H1 (cell line): Measurements from ENCODE around the gene CDK5. TPM values are rescaled to one million over a fixed set of nuclear protein-coding genes. Genes with fewer than 3 reads are reported as not detected.

ENCODE experiments used
- CTCF ChIA-PET: fragments of 300-600 bp; sonication (Branson Sonifier 250); formaldehyde crosslinking; loops from one replicate; lab custom pipeline; 2021; ENCODE audit not compliant: partially characterized antibody; lab: Charles Lee
- POLR2A ChIA-PET: fragments of 300-600 bp; sonication (Branson Sonifier 250); formaldehyde crosslinking; loops from one replicate; lab custom pipeline; 2021; ENCODE audit warnings: inconsistent platforms; ENCODE audit not compliant: partially characterized antibody; lab: Charles Lee
- DNase-seq, 2 experiments: peaks; one replicate each; pipeline versions ENCODE4 v3.0.0 to v3.0.0-alpha.2; 2010 to 2022; ENCODE audit warnings: low spot score in 2 of 2, low read depth in 1 of 2, mixed read lengths in 1 of 2
- FAIRE-seq: peaks from 2 replicates; lab custom pipeline; 2011; peaks lifted over from hg19 to GRCh38; lab: Jason Lieb, UNC
- H2AFZ ChIP-seq: 2 replicates; pipeline ENCODE4 v1.8.1; 2012; ENCODE audit warnings: low read length, inconsistent platforms
- H2AK5ac ChIP-seq: 2 replicates; pipeline ENCODE4 v1.6.1; 2013; ENCODE audit warnings: low read depth, low read length
- H2BK120ac ChIP-seq: replicated peaks from 2 replicates; pipeline ENCODE3; 2013; ENCODE audit warnings: low read depth, low read length, inconsistent platforms
- H2BK12ac ChIP-seq: 2 replicates; pipeline ENCODE4 v1.6.1; 2013; ENCODE audit warnings: low read depth, low read length
- H2BK15ac ChIP-seq: 2 replicates; pipeline ENCODE4 v1.6.1; 2013; ENCODE audit warnings: low read length
- H2BK20ac ChIP-seq: 2 replicates; pipeline ENCODE4 v1.6.1; 2013; ENCODE audit warnings: low read length
- H2BK5ac ChIP-seq: 2 replicates; pipeline ENCODE4 v1.6.1; 2013; ENCODE audit warnings: low read depth, low read length
- H3K14ac ChIP-seq: 2 replicates; pipeline ENCODE4 v1.6.1; 2013; ENCODE audit warnings: inconsistent platforms; ENCODE audit not compliant: insufficient read length
- H3K18ac ChIP-seq: 2 replicates; pipeline ENCODE4 v1.6.1; 2013; ENCODE audit warnings: low read length; ENCODE audit errors: extremely low read depth
- H3K23ac ChIP-seq: 2 replicates; pipeline ENCODE4 v1.6.1; 2013; ENCODE audit warnings: inconsistent platforms; ENCODE audit not compliant: insufficient read length
- H3K23me2 ChIP-seq: 2 replicates; pipeline ENCODE4 v1.6.1; 2013; ENCODE audit warnings: low read depth, low read length
- H3K27ac ChIP-seq: 2 replicates; pipeline ENCODE4 v1.6.1; 2011; ENCODE audit warnings: low read depth, low read length, inconsistent platforms
- H3K27me3 ChIP-seq, 4 experiments: replicated peaks in 1 of 4; 1 replicate in 1 of 4; 2 replicates in 3 of 4; pipeline versions ENCODE4 v1.6.1 to v1.8.1; 2011 to 2013; ENCODE audit warnings: low read length in 3 of 4, mild to moderate bottlenecking in 3 of 4, inconsistent platforms in 2 of 4, mixed read lengths in 2 of 4, moderate library complexity in 1 of 4; ENCODE audit not compliant: control insufficient read depth in 3 of 4, insufficient read depth in 3 of 4; ENCODE audit errors: extremely low read depth in 1 of 4
- H3K36me3 ChIP-seq, 4 experiments: 2 replicates each; pipeline versions ENCODE4 v1.6.1 to v1.8.1; 2011 to 2013; ENCODE audit warnings: mild to moderate bottlenecking in 4 of 4, low read length in 3 of 4, moderate library complexity in 2 of 4, control low read depth in 1 of 4, inconsistent platforms in 1 of 4; ENCODE audit not compliant: insufficient read depth in 4 of 4, control insufficient read depth in 2 of 4
- H3K4ac ChIP-seq: replicated peaks from 2 replicates; pipeline ENCODE3; 2013; ENCODE audit warnings: low read length, low read depth, mixed read lengths, inconsistent platforms; ENCODE audit not compliant: insufficient read length
- H3K4me1 ChIP-seq, 4 experiments: replicated peaks in 1 of 4; 1 replicate in 1 of 4; 2 replicates in 3 of 4; pipeline versions ENCODE4 v1.6.1 to v1.8.1; 2011 to 2013; ENCODE audit warnings: low read length in 3 of 4, inconsistent platforms in 2 of 4, mixed read lengths in 1 of 4; ENCODE audit not compliant: insufficient read depth in 4 of 4, control insufficient read depth in 3 of 4
- H3K4me2 ChIP-seq, 2 experiments: 2 replicates each; pipeline versions ENCODE4 v1.6.1 to v1.8.1; 2011 to 2013; ENCODE audit warnings: low read depth in 2 of 2, low read length in 2 of 2, control low read depth in 1 of 2, inconsistent platforms in 1 of 2, mild to moderate bottlenecking in 1 of 2; ENCODE audit not compliant: insufficient read depth in 1 of 2
- H3K4me3 ChIP-seq, 4 experiments: fragments of 200-600, 300-600 bp in 1 of 4; sonication (generic), shearing (Covaris generic), sonication (Bioruptor Twin) in 1 of 4; 2 replicates each; pipeline versions ENCODE4 v1.5.1 to v1.8.1; 2011 to 2016; ENCODE audit warnings: low read length in 4 of 4, low read depth in 3 of 4, control low read depth in 2 of 4, inconsistent platforms in 2 of 4, mild to moderate bottlenecking in 2 of 4, mixed read lengths in 1 of 4, moderate library complexity in 1 of 4; ENCODE audit not compliant: insufficient read depth in 2 of 4; ENCODE audit errors: extremely low read depth in 1 of 4
- H3K56ac ChIP-seq: replicated peaks from 2 replicates; pipeline ENCODE3; 2013; ENCODE audit warnings: low read depth, mild to moderate bottlenecking, mixed read lengths, low read length, inconsistent platforms; ENCODE audit not compliant: insufficient read length
- H3K79me1 ChIP-seq: 2 replicates; pipeline ENCODE4 v1.6.1; 2013; ENCODE audit warnings: low read depth, low read length, control low read depth
- H3K79me2 ChIP-seq, 2 experiments: 2 replicates each; pipeline versions ENCODE4 v1.6.1 to v1.8.1; 2012 to 2013; ENCODE audit warnings: low read length in 2 of 2, mild to moderate bottlenecking in 2 of 2, inconsistent platforms in 1 of 2; ENCODE audit not compliant: insufficient read depth in 2 of 2, control insufficient read depth in 1 of 2
- H3K9ac ChIP-seq, 4 experiments: replicated peaks in 1 of 4; 1 replicate in 1 of 4; 2 replicates in 3 of 4; pipeline versions ENCODE4 v1.6.1 to v1.8.1; 2011 to 2013; ENCODE audit warnings: low read depth in 3 of 4, low read length in 3 of 4, control low read depth in 2 of 4, mild to moderate bottlenecking in 2 of 4, moderate library complexity in 2 of 4, inconsistent platforms in 1 of 4; ENCODE audit errors: extremely low read depth in 1 of 4
- H3K9me3 ChIP-seq, 2 experiments: 2 replicates each; pipeline versions ENCODE4 v1.6.1 to v1.8.1; 2012 to 2013; ENCODE audit warnings: mild to moderate bottlenecking in 2 of 2, moderate library complexity in 2 of 2, control low read depth in 1 of 2, inconsistent platforms in 1 of 2, low read depth in 1 of 2, low read length in 1 of 2, mixed read lengths in 1 of 2; ENCODE audit not compliant: insufficient read depth in 2 of 2
- H4K20me1 ChIP-seq, 2 experiments: replicated peaks in 1 of 2; 2 replicates each; pipeline versions ENCODE3 to v1.8.1; 2011 to 2013; ENCODE audit warnings: inconsistent platforms in 2 of 2, low read length in 2 of 2, mild to moderate bottlenecking in 1 of 2; ENCODE audit not compliant: insufficient read depth in 2 of 2, control insufficient read depth in 1 of 2
- H4K5ac ChIP-seq: 2 replicates; pipeline ENCODE4 v1.6.1; 2013; ENCODE audit warnings: low read length, low read depth, mixed read lengths, inconsistent platforms; ENCODE audit not compliant: insufficient read length
- H4K8ac ChIP-seq: 2 replicates; pipeline ENCODE4 v1.8.0; 2013; ENCODE audit warnings: mild to moderate bottlenecking, moderate library complexity, low read length, inconsistent platforms; ENCODE audit not compliant: insufficient read depth; ENCODE audit errors: extremely low read depth
- H4K91ac ChIP-seq: replicated peaks from 2 replicates; pipeline ENCODE3; 2013; ENCODE audit warnings: low read length, mixed read lengths, inconsistent platforms; ENCODE audit not compliant: insufficient read length
- BRCA1 ChIP-seq: IDR thresholded peaks from 2 replicates; pipeline ENCODE4 v1.6.1; 2012; ENCODE audit warnings: low read depth, low read length, improper control_type of control experiment
- CBX5 ChIP-seq: fragments of 300-800, 300-1000 bp; sonication (generic); IDR thresholded peaks from 2 replicates; pipeline ENCODE4 v1.7.1; 2016; ENCODE audit warnings: antibody characterized with exemption, low read length, low read depth
- CHD2 ChIP-seq: IDR thresholded peaks from 2 replicates; pipeline ENCODE4 v1.6.1; 2012; ENCODE audit warnings: low read length, improper control_type of control experiment
- CTBP2 ChIP-seq: IDR thresholded peaks from 2 replicates; pipeline ENCODE4 v1.7.0; 2011; ENCODE audit warnings: borderline replicate concordance, mild to moderate bottlenecking, moderate library complexity, mixed read lengths, low read length; ENCODE audit not compliant: insufficient read depth, insufficient read length
- JUND ChIP-seq: IDR thresholded peaks from 2 replicates; pipeline ENCODE4 v1.6.1; 2011; ENCODE audit warnings: mild to moderate bottlenecking, improper control_type of control experiment, low read length
- KDM4A ChIP-seq: IDR thresholded peaks from one replicate; pipeline ENCODE4 v1.7.1; 2012; ENCODE audit warnings: low read depth, mild to moderate bottlenecking, moderate library complexity, low read length, inconsistent platforms; ENCODE audit not compliant: severe bottlenecking
- POLR2AphosphoS5 ChIP-seq: IDR thresholded peaks from 2 replicates; pipeline ENCODE4 v1.6.1; 2011; ENCODE audit warnings: low read depth, low read length
- RAD21 ChIP-seq, 2 experiments: IDR thresholded peaks in 1 of 2; conservative IDR thresholded peaks in 1 of 2; 2 replicates each; pipeline ENCODE4 v1.6.1; 2011; ENCODE audit warnings: low read depth in 2 of 2, low read length in 2 of 2, improper control_type of control experiment in 1 of 2, inconsistent platforms in 1 of 2, mild to moderate bottlenecking in 1 of 2, moderate library complexity in 1 of 2
- SAP30 ChIP-seq: fragments of 300-600 bp; sonication (generic); IDR thresholded peaks from 2 replicates; pipeline ENCODE4 v1.7.1; 2012; ENCODE audit warnings: low read length, moderate library complexity, mild to moderate bottlenecking, inconsistent platforms; ENCODE audit not compliant: insufficient read depth, insufficient replicate concordance
- TCF12 ChIP-seq: IDR thresholded peaks from 2 replicates; pipeline ENCODE4 v1.6.1; 2011; ENCODE audit warnings: low read depth, mild to moderate bottlenecking, low read length
- TEAD4 ChIP-seq: IDR thresholded peaks from 2 replicates; pipeline ENCODE4 v1.6.1; 2012; ENCODE audit warnings: low read depth, low read length, inconsistent platforms, mixed read lengths
- WGBS, 2 experiments: shearing (Covaris generic) in 1 of 2; methylation state at CpG; one replicate each; pipeline versions ENCODE4 v1.1.6 to v1.1.7; 2013 to 2015; ENCODE audit warnings: low lambda C conversion rate in 2 of 2, mixed read lengths in 2 of 2, inconsistent platforms in 1 of 2, low coverage in 1 of 2, missing lambda C conversion rate in 1 of 2; ENCODE audit not compliant: insufficient replicate concordance in 2 of 2, insufficient coverage in 1 of 2, insufficient read length in 1 of 2; ENCODE audit errors: extremely low coverage in 1 of 2, missing lambda C conversion rate in 1 of 2; 5-methylcytosine and 5-hydroxymethylcytosine counted together
- polyA plus RNA-seq, 7 experiments: library from polyadenylated mRNA; depleted of rRNA in 3 of 7; stranded (reverse) in 5 of 7; unstranded in 2 of 7; fragments of >200 nt in 5 of 7; fragments of 200-250 nt in 2 of 7; gene quantifications; 1 replicate in 5 of 7; 2 replicates in 1 of 7; 4 replicates in 1 of 7; pipeline versions ENCODE4 v1.2.1 to v1.2.3, GENCODE V29; 2011 to 2013; ENCODE audit warnings: missing spikeins in 2 of 7, mixed read lengths in 2 of 7
- total RNA-seq: library from RNA; stranded (reverse); fragmentation: NEBNext Ultra II Directional; extraction: Animal tissue kit (Norgen Biotek cat#: 25700); gene quantifications from 2 replicates; pipeline ENCODE4 v1.2.1, GENCODE V29; 2021

Gene CDK5
- total and polyA plus RNA-seq, 2 of the 8 experiments (the other 6 are each of a cell fraction or from before 2014, with no cell fraction given) = 22.8 to 37.2 TPM

- no peak overlapping the region for H3K4me3 ChIP-seq
- no peak overlapping the region for H3K56ac ChIP-seq
- H3K9me3 ChIP-seq = no peaks in the 10 kb centered on the region
- H2BK120ac ChIP-seq = no peak overlapping the region
- no peaks in the 10 kb centered on the region for H3K79me2 ChIP-seq
- no peaks in the 10 kb centered on the region; the same call in 1 of the 2 replicates for H3K79me1 ChIP-seq
- ChIA-PET CTCF (interaction anchor here (0.8 to 5.4 kb wide), 8 partner anchors 15 to 73 kb away, joined by 3 to 33 read pairs (median 4); partner anchors contain the start of gene CDK5), POLR2A (no interaction called here)
- H3K27ac ChIP-seq = no peak overlapping the region
- no peak for TF ChIP-seq POLR2AphosphoS5
- TF ChIP-seq JUND = no peak
- TF ChIP-seq KDM4A = no peak
- no peak for TF ChIP-seq CBX5
- no peak for TF ChIP-seq CHD2
- TF ChIP-seq TEAD4 = no peak
- TF ChIP-seq BRCA1 = no peak
- TF ChIP-seq TCF12 = no peak
- TF ChIP-seq CTBP2 = no peak
- no peak for TF ChIP-seq RAD21 (IDR thresholded peaks at IDR 0.05 in 1 of 2, conservative IDR thresholded peaks at IDR 0.05 in 1 of 2; ENCODE audit: low read depth in 2 of 2, low read length in 2 of 2)
- no peak for TF ChIP-seq SAP30
- no peak overlapping the region for H2BK12ac ChIP-seq
- H3K14ac ChIP-seq = no peak overlapping the region
- H4K91ac ChIP-seq = no peak overlapping the region
- FAIRE-seq (no peak), DNase-seq (no peak)
- no peaks in the 10 kb centered on the region for H3K4me1 ChIP-seq
- no peak overlapping the region for H3K4ac ChIP-seq
- no peak overlapping the region for H3K4me2 ChIP-seq
- no peaks in the 10 kb centered on the region for H3K23me2 ChIP-seq
- H2BK5ac ChIP-seq = no peak overlapping the region
- H3K36me3 ChIP-seq = peaks cover 0 to 2% (median 0%) of the 10 kb centered on the region in 4 experiments; a peak in 2 of 8 replicates
- H2BK15ac ChIP-seq = no peak overlapping the region
- H2AK5ac ChIP-seq = no peak overlapping the region
- H4K5ac ChIP-seq = no peak overlapping the region
- WGBS, 2 experiments = 95% methylated on average over 19 of the region's 21 CpGs; no CpG with 5 or more reads in 1 of the 2 experiments
- H3K18ac ChIP-seq = no peak overlapping the region
- H3K9ac ChIP-seq = no peak overlapping the region
- H4K8ac ChIP-seq = 0 out of 2 replicates have a peak overlapping the region, but pooled peaks have one; percentile 5
- H4K20me1 ChIP-seq = peaks cover 0 to 4% of the 10 kb centered on the region in 2 experiments
- H3K27me3 ChIP-seq = no peaks in the 10 kb centered on the region
- H3K23ac ChIP-seq = no peak overlapping the region
- H2BK20ac ChIP-seq = no peak overlapping the region
- no peak overlapping the region for H2AFZ ChIP-seq
Observed at GRCh38 chr7:151035026-151035717, 22.5 kb downstream of the CDK5 start.
